Measurements from ENCODE around the gene MLH3.
"Not testable (repeated sequence)": the region's sequence is repeated elsewhere in the genome, so short reads cannot be mapped to it uniquely, and the experiment has no call there.

The MLH3 gene

GRCh38 chr14:75050852-75051555 lies at the start of gene MLH3:
Gene MLH3, minus strand, starts transcription at chr14:75051467. Its CDS starts 1,812 bp downstream, at chr14:75049655.
- peak; percentile 95 for DNase-seq

GRCh38 chr14:75098682-75099081 lies 47.4 kb upstream of the MLH3 start:
- DNase-seq, result no peak

DNA sequence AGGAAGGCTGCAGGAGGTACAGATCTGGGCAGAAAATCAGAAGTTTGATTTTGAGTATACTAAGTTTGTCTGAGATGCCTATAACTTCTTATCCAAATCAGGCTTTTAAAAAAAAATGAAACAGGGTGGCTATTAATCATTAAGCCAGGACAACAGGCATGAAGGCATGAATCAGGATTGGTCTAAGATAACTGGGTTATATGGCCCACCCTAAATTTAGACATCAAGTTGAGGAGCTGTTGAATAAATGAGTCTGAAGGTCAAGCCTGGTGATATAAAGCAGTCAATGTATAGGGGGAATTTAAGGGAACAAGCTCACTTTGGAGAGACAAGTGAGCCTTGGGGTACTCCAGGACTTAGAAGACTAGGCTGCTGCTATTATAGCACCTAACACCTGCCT lies 46.9 kb upstream of the MLH3 start:
- no peak for DNase-seq

DNA sequence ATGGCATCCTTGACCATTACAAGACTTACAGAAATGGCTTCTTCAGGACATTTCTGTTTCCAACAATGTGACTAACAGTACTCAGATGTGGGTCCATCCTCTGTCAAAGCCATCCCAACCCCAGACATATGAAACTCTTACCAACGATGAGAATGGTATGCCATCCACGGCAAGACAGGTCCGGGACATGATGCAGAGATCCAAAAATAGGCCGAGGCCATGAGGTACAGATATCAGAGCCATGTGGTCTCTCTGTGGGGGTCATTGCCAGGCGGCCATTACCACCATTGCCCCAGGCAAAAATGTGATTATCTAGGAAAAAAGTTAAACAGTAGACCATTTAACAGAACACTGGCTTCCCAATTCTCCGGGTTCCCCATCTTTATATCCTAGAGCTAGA lies 45.7 kb upstream of the MLH3 start:
- DNase-seq, result no peak

GRCh38 chr14:75095690-75096089 lies 44.4 kb upstream of the MLH3 start:
- no peak for DNase-seq

DNA sequence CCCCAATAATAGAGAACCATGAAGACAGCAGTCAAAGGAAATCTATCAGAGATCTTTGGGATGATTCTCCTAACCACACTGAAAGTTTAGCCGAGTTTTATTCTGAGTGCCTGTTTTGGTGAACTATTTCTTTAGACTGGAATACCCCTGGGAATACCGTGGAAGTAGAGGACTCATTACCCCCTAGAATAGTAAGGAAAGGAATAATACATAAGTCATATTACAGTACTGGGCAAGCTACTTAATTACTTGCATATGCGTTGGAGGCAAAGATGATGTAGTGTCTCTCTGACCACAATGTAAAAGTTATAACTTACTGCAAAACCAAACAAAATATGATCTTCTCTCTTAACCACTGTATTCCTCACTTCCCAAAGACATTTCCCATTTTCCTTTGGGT lies 43.6 kb upstream of the MLH3 start:
- no peak for DNase-seq

GRCh38 chr14:75092698-75093097 lies 41.4 kb upstream of the MLH3 start:
- DNase-seq, result no peak

- DNase-seq, result no peak
Measured at GRCh38 chr14:75091251-75091650, 40.0 kb upstream of the MLH3 start.

DNA sequence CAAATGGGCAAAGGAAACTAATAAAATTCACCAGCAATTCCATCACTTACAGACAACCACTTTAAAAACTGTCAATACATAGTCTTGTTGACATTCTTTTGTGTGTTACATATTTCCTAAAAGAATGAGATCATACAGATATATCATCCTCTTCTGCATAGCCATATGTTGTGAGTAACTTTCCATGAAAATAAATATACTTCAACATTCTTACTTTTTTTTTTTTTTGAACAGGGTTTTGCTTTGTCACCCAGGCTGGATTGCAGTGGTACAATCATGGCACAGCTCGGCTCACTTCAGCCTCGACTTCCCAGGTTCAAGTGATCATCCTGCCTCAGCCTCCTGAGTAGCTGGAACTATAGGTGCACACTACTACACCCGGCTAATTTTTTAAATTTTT lies 39.1 kb upstream of the MLH3 start:
- DNase-seq, result no peak

- peak; percentile 57 for DNase-seq
Measured at GRCh38 chr14:75088566-75089373, 37.5 kb upstream of the MLH3 start.

- DNase-seq, result no peak
Measured at GRCh38 chr14:75088153-75088552, 36.9 kb upstream of the MLH3 start.

- no peak for DNase-seq
Measured at GRCh38 chr14:75084513-75084912, 33.2 kb upstream of the MLH3 start.

DNA sequence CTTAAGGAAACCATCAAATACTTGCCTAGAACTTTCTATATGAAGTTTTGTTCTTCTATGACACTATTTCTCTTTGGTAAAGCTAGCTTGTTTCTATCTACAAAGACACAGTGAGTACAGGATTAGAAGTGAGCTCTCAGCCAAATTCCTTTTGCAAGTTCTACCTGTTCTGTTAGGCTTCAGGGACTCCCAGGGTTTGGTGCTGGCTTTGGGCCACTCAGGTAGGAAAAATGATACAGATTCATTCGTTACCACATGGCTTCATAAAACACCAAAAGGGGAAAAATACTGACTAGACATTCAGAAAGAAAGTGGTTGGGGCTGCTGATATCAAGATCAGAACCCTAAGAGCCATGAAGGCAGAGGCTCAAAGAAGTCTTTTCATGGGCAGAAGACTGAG lies 32.0 kb upstream of the MLH3 start:
- no peak for DNase-seq

- DNase-seq, result no peak
Measured at GRCh38 chr14:75081660-75082229, 30.5 kb upstream of the MLH3 start.

DNA sequence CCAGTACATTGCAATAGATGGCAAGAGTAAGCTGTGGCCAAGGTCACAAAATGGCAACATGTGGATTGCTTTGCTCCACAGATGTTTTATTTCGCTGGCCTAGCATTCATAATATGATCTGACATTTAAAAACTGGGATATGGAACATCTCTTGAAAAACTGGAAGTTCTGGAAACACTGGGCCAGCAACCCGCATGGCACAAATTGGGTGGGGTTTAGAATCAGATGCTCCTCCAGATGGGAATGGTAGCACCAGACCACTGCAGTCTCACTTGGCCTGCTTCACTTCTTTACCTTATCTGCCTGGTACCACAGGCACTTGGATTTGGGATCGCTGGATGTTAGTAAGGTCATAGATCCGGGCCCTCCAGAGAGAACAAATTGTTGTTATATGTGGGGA lies 28.3 kb upstream of the MLH3 start:
- DNase-seq, result no peak

DNA sequence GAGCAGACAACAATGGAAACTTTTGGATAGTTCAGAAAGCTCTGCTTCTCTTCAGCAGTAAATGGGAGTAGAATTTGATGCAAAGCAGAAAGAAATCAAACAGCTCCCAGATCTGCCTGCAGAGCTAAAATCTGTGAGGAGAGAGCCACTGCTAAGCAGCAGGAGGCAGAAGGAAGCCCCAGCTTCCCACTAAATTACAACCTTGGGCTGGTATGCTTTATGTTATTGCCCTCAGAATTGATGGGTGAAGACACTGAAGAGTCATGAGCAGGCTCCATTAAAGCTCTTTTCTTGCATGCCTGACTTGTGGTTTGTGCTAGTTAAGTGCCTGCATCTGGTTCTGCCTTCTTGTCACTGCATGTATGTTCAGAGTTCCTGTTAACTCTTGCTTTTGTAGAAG lies 26.5 kb upstream of the MLH3 start:
- no peak for DNase-seq

DNA sequence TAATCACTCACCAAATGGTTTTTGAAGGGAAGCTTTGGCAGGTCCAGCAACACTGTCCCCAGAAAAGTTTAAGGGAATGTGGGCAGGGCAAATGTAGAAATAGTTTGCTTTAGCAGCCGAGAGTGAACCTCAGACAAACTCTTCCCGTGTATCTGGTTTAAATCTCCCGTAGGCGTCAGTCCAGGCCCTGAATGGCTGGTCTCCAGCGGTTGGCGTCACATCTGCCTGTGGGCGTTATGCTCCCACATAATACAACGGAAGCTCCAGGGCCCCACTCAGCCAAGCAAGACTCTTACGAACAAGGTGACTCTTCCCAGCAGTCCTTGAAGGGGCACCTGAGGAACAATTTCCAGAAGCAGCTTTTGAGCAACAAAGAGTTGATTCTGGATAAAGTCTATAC lies 19.1 kb upstream of the MLH3 start:
- DNase-seq, result no peak

- no peak for DNase-seq
Measured at GRCh38 chr14:75069811-75070145, 18.5 kb upstream of the MLH3 start.

GRCh38 chr14:75069121-75069810 lies 18.0 kb upstream of the MLH3 start, which contains the start of gene ZC2HC1C:
Gene ZC2HC1C, plus strand, starts transcription at chr14:75069641. Its CDS starts 933 bp downstream, at chr14:75070574.
- peak; percentile 96 for DNase-seq

DNA sequence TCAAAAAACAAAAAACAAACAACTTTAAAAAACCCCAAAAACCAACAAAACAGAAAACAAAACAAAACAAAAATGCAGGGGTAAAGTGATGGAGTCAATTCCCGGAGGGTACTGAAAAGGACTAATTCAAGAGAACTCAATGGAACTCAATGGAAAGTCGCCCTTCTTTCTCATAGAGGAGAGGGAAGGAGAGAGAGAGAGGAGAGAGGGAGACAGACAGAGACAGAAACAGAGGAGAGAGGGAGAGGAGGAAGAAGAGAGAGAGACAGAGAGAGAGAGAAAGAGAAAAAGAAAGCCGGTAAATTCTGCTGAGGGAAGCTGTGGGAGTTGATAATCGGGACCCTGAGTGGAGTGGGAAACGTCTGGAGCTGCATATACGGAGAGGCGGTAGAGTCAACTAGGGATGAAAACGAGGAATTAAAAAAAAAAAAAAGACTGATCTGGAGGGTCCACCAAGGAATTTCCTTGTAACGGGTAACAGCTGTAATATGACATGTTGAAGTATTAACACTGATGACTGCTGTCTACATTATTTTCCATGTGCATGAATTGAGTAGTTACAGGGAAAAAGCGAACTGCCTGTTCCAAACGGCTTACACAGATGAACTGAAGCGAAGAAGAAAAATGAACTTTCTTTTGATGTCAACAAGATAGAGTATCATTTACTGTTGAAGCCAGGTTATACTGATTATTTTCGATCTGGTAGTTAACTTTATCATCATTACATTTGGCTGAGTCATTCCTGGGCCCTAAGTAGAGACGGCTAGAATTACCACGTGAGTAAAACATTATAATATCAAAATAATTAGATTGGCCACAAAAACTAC lies 17.2 kb upstream of the MLH3 start:
- peak; percentile 34 for DNase-seq

DNA sequence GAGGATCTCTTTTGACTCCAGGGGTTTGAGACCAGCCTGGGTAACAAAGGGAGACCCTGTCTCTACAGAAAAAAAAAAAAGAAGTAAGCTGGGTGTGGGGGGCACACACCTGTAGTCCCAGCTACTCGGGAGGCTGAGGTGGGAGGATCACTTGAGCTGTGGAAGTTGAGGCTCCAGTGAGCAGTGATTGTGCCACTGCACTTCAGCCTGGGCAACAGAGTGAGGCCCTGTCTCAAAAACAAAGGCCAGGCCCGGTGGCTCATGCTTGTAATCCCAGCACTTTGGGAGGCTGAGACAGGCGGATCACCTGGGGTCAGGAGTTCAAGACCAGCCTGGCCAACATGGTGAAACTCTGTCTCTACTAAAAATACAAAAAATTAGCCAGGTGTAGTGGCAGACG lies 16.5 kb upstream of the MLH3 start:
- not testable (repeated sequence) for DNase-seq

- DNase-seq, result no peak
Measured at GRCh38 chr14:75067212-75067611, 15.9 kb upstream of the MLH3 start.

DNA sequence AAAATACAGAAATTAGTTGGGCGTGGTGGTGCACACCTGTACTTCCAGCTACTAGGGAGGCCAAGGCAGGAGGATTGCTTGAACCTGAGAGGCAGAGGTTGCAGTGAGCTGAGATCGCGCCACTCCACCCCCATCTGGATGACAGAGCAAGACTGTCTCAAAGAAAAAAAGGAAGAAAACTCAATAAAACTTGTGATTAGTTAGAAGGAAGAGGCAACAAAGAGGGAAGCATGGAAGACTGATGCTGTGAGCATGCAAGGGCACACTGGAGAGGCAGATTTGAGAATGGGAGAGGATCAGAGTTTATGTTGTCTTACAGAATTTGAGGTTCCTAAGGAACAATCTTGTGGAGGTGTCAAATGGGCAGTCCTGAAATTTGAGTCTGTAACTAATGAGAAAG lies 15.4 kb upstream of the MLH3 start:
- DNase-seq, result no peak

Data from retina (tissue), 1 donor.